Esophagus muscularis mucosa (tissue), 4 donors: Measurements from ENCODE around the gene EFCAB8. TPM values are rescaled to one million over a fixed set of nuclear protein-coding genes. Genes with fewer than 3 reads are reported as not detected.

Experiments used
- DNase-seq: peaks from one replicate; pipeline ENCODE4 v3.0.0-alpha.2; 2017; ENCODE audit errors: extremely low spot score
- H3K27ac ChIP-seq, 4 donors: fragments of 200-600 bp; sonication (generic); replicated peaks in 1 of 4; 1 replicate in 3 of 4; 2 replicates in 1 of 4; pipeline ENCODE4 v1.5.1; 2016 to 2019; ENCODE audit warnings: mild to moderate bottlenecking in 1 of 4
- H3K27me3 ChIP-seq, 4 donors: fragments of 200-600 bp; sonication (generic); one replicate each; pipeline versions ENCODE4 v1.5.1 to v1.6.0; 2016 to 2019
- H3K36me3 ChIP-seq, 4 donors: fragments of 200-600 bp; sonication (generic); one replicate each; pipeline ENCODE4 v1.5.1; 2016 to 2019
- H3K4me1 ChIP-seq, 4 donors: fragments of 200-600 bp; sonication (generic); one replicate each; pipeline ENCODE4 v1.5.1; 2016 to 2019
- H3K4me3 ChIP-seq, 4 donors: fragments of 200-600 bp; sonication (generic); 1 replicate in 2 of 4; 2 replicates in 2 of 4; pipeline ENCODE4 v1.5.1; 2016 to 2019; ENCODE audit warnings: mild to moderate bottlenecking in 4 of 4, moderate library complexity in 1 of 4
- H3K9me3 ChIP-seq, 4 donors: fragments of 200-600 bp; sonication (generic); 1 replicate in 3 of 4; 2 replicates in 1 of 4; pipeline ENCODE4 v1.5.1; 2016 to 2019
- EP300 ChIP-seq: sonication (generic); formaldehyde crosslinking; IDR thresholded peaks from one replicate; pipeline ENCODE4 v1.6.1; 2017; ENCODE audit warnings: antibody characterized with exemption
- POLR2A ChIP-seq: fragments of 450-650 bp; IDR thresholded peaks from one replicate; pipeline ENCODE4 v1.6.1; 2017; ENCODE audit warnings: antibody characterized with exemption, moderate library complexity, mild to moderate bottlenecking, low read depth
- POLR2AphosphoS5 ChIP-seq, 2 donors: sonication (generic); formaldehyde crosslinking; IDR thresholded peaks; one replicate each; pipeline ENCODE4 v1.6.1; 2017; ENCODE audit warnings: antibody characterized with exemption in 2 of 2
- WGBS: methylation state at CpG from one replicate; pipeline ENCODE4 v1.1.5; 2018; 5-methylcytosine and 5-hydroxymethylcytosine counted together
- intact Hi-C: fragments of 100-400 bp; cut with DNase I; formaldehyde crosslinking; loops from one replicate; pipeline ENCODE4 v1.15.1; 2023
- total RNA-seq, 4 donors: library from RNA; depleted of rRNA; stranded (reverse); fragments of >200 nt; gene quantifications; one replicate each; pipeline versions ENCODE4 v1.1.0 to v1.2.1, GENCODE V29; 2016
- TF ChIP-seq, protein P1 (sequence below), 3 experiments: fragments of 200-600 bp in 2 of 3; fragments of 450-650 bp in 1 of 3; sonication (generic) in 2 of 3; IDR thresholded peaks; one replicate each; pipeline ENCODE4 v1.5.1; 2017 to 2019; ENCODE audit warnings: antibody characterized with exemption in 3 of 3, mild to moderate bottlenecking in 2 of 3, moderate library complexity in 1 of 3

EFCAB8 gene
- total RNA-seq, 4 donors from 2014 or later: 0.17 to 0.92 TPM; not detected in 2

DNA sequence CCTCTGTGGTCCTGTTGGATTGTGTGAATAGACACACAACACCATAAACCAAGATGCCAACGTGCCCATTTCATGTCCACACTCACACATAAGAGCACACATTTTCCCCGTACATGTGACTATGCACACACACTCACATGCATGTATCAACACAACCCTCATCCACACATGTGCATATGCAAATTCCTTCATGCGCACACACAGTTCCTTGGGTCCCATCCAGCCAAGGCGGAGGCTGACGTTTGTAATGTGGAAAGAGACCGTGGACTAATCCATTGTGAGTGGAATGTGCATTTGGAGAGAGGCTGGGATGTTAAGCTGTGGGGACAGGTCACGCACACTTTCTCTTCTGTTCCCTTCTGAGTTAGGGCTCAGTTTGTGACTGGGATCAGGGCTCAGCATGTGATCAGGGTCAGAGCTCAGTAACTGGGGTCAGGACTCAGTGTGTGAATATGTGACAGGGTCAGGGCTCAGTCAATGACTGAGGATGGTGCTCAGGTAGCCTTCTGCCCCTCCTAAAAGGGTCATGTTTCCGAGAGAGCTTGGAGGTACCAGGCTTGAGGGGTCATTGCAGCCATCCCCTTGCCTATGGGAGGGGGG is 148.2 kb downstream of the EFCAB8 start:
- no peak overlapping the region for H3K4me3 ChIP-seq
- TF ChIP-seq EP300 (no peak), POLR2A (no peak), POLR2AphosphoS5 (IDR thresholded peaks at IDR 0.05) (no peak)
- TF ChIP-seq, protein P1, sequence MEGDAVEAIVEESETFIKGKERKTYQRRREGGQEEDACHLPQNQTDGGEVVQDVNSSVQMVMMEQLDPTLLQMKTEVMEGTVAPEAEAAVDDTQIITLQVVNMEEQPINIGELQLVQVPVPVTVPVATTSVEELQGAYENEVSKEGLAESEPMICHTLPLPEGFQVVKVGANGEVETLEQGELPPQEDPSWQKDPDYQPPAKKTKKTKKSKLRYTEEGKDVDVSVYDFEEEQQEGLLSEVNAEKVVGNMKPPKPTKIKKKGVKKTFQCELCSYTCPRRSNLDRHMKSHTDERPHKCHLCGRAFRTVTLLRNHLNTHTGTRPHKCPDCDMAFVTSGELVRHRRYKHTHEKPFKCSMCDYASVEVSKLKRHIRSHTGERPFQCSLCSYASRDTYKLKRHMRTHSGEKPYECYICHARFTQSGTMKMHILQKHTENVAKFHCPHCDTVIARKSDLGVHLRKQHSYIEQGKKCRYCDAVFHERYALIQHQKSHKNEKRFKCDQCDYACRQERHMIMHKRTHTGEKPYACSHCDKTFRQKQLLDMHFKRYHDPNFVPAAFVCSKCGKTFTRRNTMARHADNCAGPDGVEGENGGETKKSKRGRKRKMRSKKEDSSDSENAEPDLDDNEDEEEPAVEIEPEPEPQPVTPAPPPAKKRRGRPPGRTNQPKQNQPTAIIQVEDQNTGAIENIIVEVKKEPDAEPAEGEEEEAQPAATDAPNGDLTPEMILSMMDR (IDR thresholded peaks at IDR 0.05): no peak
- intact Hi-C loops: no loop called here

DNA sequence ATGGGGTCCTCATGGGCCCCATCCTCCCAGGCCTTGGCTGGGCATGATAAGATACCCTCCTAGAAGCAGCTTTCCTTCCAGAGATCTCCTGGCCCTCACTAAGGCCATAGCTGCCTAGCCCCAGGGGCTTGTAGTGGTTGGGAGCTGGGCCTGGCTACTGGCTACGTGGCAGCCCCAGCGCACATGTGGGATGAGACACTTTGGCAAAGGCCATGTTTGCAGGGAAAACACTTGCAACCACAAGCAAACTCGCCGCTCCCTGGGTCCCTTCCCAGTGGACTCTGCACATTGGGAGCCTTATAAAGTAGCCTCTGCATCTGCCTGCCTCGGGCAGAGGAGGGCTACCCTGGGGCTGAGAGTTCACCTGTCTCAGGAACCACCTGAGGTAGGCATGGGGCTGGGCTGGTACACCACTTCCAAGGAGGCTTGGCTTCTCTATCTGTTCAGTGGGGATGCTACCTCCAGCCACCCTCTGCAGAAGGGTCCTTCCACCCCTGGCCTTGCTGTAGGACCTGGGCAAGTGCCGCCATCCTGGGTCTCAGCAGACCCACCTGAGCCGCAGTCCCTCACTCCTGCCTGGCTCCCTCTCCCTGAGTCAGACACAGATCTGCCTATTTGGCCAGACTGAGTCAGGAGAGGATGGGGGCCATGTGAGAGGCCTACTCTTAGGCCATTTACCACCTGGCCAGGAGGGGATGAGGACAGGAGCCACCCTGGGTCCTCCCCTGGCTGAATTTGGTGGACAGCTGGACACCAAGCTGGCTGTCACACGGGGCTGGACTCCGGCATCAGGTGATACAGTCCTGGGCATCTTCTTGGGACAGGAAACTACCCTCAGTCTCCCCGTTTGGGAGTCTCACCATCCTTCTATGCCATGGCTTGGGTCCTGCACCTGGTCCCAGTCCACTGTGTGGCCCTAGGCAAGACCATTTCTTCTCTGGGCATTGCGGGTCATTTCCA is 148.9 kb downstream of the EFCAB8 start, which contains the start of gene BPIFB2:
TSS of gene BPIFB2 (plus strand) at position 329 of the 960 bp plus-strand sequence. CDS start 871 bp downstream, outside the sequence.
- Histone ChIP-seq H3K9me3 (peaks cover 0 to 9% (median 6%) of the 10 kb centered on the region in 4 donors), H3K4me1 (no peaks in the 10 kb centered on the region), H3K27ac (no peak within 1 kb of the TSS), H3K27me3 (peaks cover 0 to 21% (median 0%) of the 10 kb centered on the region in 4 donors), H3K4me3 (no peak within 1 kb of the TSS), H3K36me3 (no peaks in the 10 kb centered on the region)
- WGBS: 91% methylated on average over 8 of the region's 11 CpGs
- TF ChIP-seq POLR2A (no peak), POLR2AphosphoS5 (IDR thresholded peaks at IDR 0.05) (no peak), EP300 (no peak)
- TF ChIP-seq, protein P1 (IDR thresholded peaks at IDR 0.05): no peak
- intact Hi-C loops: no loop called here
- no peak for DNase-seq

More for the DNA sequence above, 148.2 kb downstream of the EFCAB8 start:
- no peak for DNase-seq
- H3K4me1 ChIP-seq: no peaks in the 10 kb centered on the region
- H3K27ac ChIP-seq: no peak overlapping the region
- peaks cover 0 to 9% (median 6%) of the 10 kb centered on the region in 4 donors for H3K9me3 ChIP-seq
- peaks cover 0 to 13% (median 0%) of the 10 kb centered on the region in 4 donors for H3K27me3 ChIP-seq
- H3K36me3 ChIP-seq: no peaks in the 10 kb centered on the region
- WGBS: 85% methylated on average over 8 of the region's 8 CpGs

DNA sequence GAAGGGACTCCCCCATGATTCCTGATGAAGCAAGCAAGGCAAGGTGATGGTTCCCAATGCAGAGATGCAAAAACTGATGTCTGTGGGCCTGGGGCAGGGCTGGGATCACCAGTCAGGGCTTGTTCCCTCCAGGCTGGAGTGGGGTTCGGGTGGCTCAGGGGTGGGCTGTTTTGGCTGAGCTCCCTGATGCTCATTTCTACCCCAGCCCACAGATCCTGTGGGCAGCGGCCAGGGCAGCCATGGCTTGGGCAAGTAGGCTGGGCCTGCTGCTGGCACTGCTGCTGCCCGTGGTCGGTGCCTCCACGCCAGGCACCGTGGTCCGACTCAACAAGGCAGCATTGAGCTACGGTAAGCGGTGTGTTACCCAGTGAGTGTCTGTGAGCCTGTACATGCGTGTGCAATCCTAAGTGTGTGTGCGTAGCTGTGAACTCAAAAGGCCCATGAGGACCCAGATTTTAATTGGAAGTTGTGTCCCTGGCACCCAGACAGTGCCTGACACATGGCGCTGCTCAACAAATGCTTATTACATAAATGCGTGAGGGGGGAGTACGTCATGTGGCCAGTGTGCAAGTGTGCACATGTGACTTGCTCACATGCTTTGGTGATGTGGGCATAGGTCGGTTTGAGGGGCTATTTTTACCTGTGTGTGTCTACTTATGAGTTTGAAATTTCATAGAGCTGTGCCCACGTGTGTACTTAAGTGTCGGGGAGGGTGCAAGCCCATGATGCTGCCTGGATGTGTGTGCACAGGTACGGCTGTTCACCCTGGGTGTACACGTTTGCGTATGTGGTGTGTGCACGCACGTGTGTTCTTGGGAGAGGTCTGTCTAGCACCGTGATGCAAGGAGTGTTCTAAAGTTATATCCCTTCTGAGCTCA is 149.9 kb downstream of the EFCAB8 start:
- H3K4me3 ChIP-seq: no peak overlapping the region
- peaks cover 0 to 9% (median 6%) of the 10 kb centered on the region in 4 donors for H3K9me3 ChIP-seq
- no peak overlapping the region for H3K27ac ChIP-seq
- peaks cover 0 to 28% (median 0%) of the 10 kb centered on the region in 4 donors for H3K27me3 ChIP-seq
- no peaks in the 10 kb centered on the region for H3K4me1 ChIP-seq
- intact Hi-C loops: no loop called here
- H3K36me3 ChIP-seq: no peaks in the 10 kb centered on the region
- TF ChIP-seq EP300 (no peak), POLR2AphosphoS5 (IDR thresholded peaks at IDR 0.05) (no peak), POLR2A (no peak)
- TF ChIP-seq, protein P1 (IDR thresholded peaks at IDR 0.05): no peak
- no peak for DNase-seq
- WGBS: 84% methylated on average over 22 of the region's 23 CpGs

DNA sequence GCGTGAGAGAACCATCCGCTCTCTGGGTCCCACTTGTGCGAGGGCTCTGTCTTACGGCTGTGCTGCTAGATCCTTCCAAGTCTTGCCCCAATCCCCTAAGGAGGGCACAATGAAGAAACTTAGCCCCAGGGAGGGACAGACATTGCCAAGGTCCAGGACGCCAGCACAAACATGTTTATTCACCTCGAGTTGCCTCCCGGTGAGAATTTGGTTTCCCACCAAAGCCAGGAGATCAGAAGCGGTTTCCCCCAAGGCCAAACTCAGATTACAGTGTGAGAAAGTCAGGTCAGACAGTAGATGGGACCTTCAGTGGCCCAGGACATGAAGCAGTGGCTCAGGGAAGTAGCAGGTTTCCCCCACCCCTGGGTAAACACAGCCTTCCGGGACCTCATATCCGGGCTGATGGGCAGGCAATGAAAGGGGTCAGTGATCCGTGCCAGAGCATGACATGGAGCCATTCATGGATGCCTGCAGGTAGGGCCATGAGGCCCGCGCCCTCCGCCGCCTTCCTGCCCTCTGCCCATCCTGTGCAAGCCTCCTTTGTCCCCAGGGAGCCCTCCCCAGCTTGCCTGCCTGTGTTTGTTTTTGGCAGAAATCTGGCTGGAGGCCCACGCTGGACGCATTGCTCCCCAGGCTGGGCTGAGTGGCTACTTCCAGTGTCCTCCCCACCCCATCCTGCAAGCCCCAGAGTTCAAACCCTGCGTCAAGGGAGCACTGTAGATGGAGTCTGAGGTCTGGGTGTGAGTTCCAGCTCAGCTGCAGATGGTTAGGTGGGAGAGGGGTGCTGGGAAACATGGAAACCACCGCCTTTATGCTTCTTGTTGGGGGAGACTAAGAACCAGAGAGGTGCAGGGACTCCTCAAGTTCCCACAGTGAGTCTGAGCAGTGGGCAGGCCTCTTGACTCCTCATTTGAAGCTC is 150.8 kb downstream of the EFCAB8 start:
- Histone ChIP-seq H3K27ac (no peak overlapping the region), H3K4me3 (no peak overlapping the region), H3K9me3 (peaks cover 0 to 9% (median 6%) of the 10 kb centered on the region in 4 donors), H3K4me1 (no peaks in the 10 kb centered on the region), H3K27me3 (peaks cover 0 to 37% (median 0%) of the 10 kb centered on the region in 4 donors), H3K36me3 (no peaks in the 10 kb centered on the region)
- WGBS: 54% methylated on average over 15 of the region's 19 CpGs
- intact Hi-C loops: no loop called here
- TF ChIP-seq POLR2AphosphoS5 (IDR thresholded peaks at IDR 0.05) (no peak), POLR2A (no peak), EP300 (no peak)
- TF ChIP-seq, protein P1 (IDR thresholded peaks at IDR 0.05): no peak
- DNase-seq: no peak
